IMR-90 (cell line): ENCODE data around the gene MDM2. TPM values are rescaled to one million over a fixed set of nuclear protein-coding genes. Genes with fewer than 3 reads are reported as not detected.

ENCODE experiments used
- ATAC-seq: fragments of 200-7000 bp; cut with Tn5 transposase; 2 replicates; pipeline ENCODE4 v1.9.1; 2020; ENCODE audit warnings: low read depth, mild to moderate bottlenecking, moderate library complexity
- BruUV-seq: library from RNA; stranded (reverse); fragments of 400-500 nt; replicated peaks from 2 replicates; lab custom pipeline; 2021; lab: Mats Ljungman, UMichigan
- CTCF ChIA-PET: fragments of 300-600 bp; formaldehyde crosslinking; extraction: SDS; loops from one replicate; lab custom pipeline; 2021; ENCODE audit warnings: antibody characterized with exemption; lab: Yijun Ruan, JAX
- POLR2A ChIA-PET: fragments of 300-600 bp; sonication (Branson Sonifier 250); formaldehyde crosslinking; loops from one replicate; lab custom pipeline; 2022; ENCODE audit warnings: antibody characterized with exemption; ENCODE audit not compliant: unreplicated experiment; lab: Charles Lee
- DNase-seq: peaks from one replicate; pipeline ENCODE4 v3.0.0; 2013
- H2AFZ ChIP-seq: replicated peaks from 2 replicates; pipeline ENCODE3; 2013; ENCODE audit warnings: low read length, mild to moderate bottlenecking; ENCODE audit not compliant: poor library complexity
- H2AK5ac ChIP-seq: 2 replicates; pipeline ENCODE4 v1.6.1; 2013; ENCODE audit warnings: low read depth, low read length, inconsistent platforms
- H2AK9ac ChIP-seq: replicated peaks from 2 replicates; pipeline ENCODE3; 2013; ENCODE audit warnings: mild to moderate bottlenecking, low read depth, low read length, moderate library complexity; ENCODE audit not compliant: poor library complexity
- H2BK120ac ChIP-seq: 2 replicates; pipeline ENCODE4 v1.6.1; 2013; ENCODE audit warnings: low read depth, low read length, inconsistent platforms
- H2BK15ac ChIP-seq: 3 replicates; pipeline ENCODE4 v1.6.1; 2013; ENCODE audit warnings: low read depth, low read length, inconsistent platforms
- H2BK20ac ChIP-seq: 2 replicates; pipeline ENCODE4 v1.6.1; 2013; ENCODE audit warnings: low read depth, mild to moderate bottlenecking, inconsistent platforms, low read length, moderate library complexity
- H2BK5ac ChIP-seq: 2 replicates; pipeline ENCODE4 v1.6.1; 2013; ENCODE audit warnings: mild to moderate bottlenecking, low read depth, low read length, inconsistent platforms; ENCODE audit not compliant: poor library complexity, severe bottlenecking
- H3K14ac ChIP-seq: replicated peaks from 2 replicates; pipeline ENCODE4 v1.6.1; 2013; ENCODE audit warnings: low read depth, low read length, inconsistent platforms
- H3K18ac ChIP-seq: 2 replicates; pipeline ENCODE4 v1.6.1; 2013; ENCODE audit warnings: low read depth, low read length, control low read depth
- H3K23ac ChIP-seq: 2 replicates; pipeline ENCODE4 v1.6.1; 2013; ENCODE audit warnings: low read depth, low read length, inconsistent platforms
- H3K27ac ChIP-seq: 2 replicates; pipeline ENCODE4 v1.5.1; 2013; ENCODE audit warnings: mild to moderate bottlenecking, control low read depth, low read length; ENCODE audit not compliant: insufficient read depth
- H3K27me3 ChIP-seq: 2 replicates; pipeline ENCODE4 v1.6.1; 2013; ENCODE audit warnings: low read length; ENCODE audit not compliant: control insufficient read depth, insufficient read depth
- H3K36me3 ChIP-seq: 2 replicates; pipeline ENCODE4 v1.6.1; 2013; ENCODE audit warnings: low read length, mixed read lengths; ENCODE audit not compliant: control insufficient read depth, insufficient read depth
- H3K4ac ChIP-seq: 2 replicates; pipeline ENCODE4 v1.6.1; 2013; ENCODE audit warnings: low read depth, low read length, inconsistent platforms
- H3K4me1 ChIP-seq: 2 replicates; pipeline ENCODE4 v1.6.1; 2013; ENCODE audit warnings: low read length, mixed read lengths; ENCODE audit not compliant: control insufficient read depth, insufficient read depth
- H3K4me2 ChIP-seq: 2 replicates; pipeline ENCODE4 v1.6.1; 2013; ENCODE audit warnings: low read depth, mild to moderate bottlenecking, control low read depth, low read length, moderate library complexity
- H3K4me3 ChIP-seq: 2 replicates; pipeline ENCODE4 v1.5.1; 2013; ENCODE audit warnings: low read depth, mild to moderate bottlenecking, control low read depth, low read length, moderate library complexity; ENCODE audit not compliant: insufficient read depth
- H3K56ac ChIP-seq: 2 replicates; pipeline ENCODE4 v1.6.1; 2013; ENCODE audit warnings: low read length, inconsistent platforms; ENCODE audit not compliant: insufficient read depth; ENCODE audit errors: extremely low read depth
- H3K79me1 ChIP-seq, 2 experiments: 2 replicates each; pipeline ENCODE4 v1.6.1; 2013; ENCODE audit warnings: low read length in 2 of 2, inconsistent platforms in 1 of 2, low read depth in 1 of 2
- H3K9ac ChIP-seq: 2 replicates; pipeline ENCODE4 v1.6.1; 2013; ENCODE audit warnings: low read depth, low read length, control low read depth
- H3K9me1 ChIP-seq: 2 replicates; pipeline ENCODE4 v1.6.1; 2013; ENCODE audit warnings: low read length, inconsistent platforms; ENCODE audit not compliant: insufficient read depth
- H3K9me3 ChIP-seq: 2 replicates; pipeline ENCODE4 v1.6.1; 2013; ENCODE audit warnings: low read length; ENCODE audit not compliant: control insufficient read depth, insufficient read depth
- H4K20me1 ChIP-seq: 2 replicates; pipeline ENCODE4 v1.6.1; 2013; ENCODE audit warnings: low read length, inconsistent platforms; ENCODE audit not compliant: insufficient read depth
- H4K5ac ChIP-seq: 2 replicates; pipeline ENCODE4 v1.6.1; 2013; ENCODE audit warnings: mild to moderate bottlenecking, low read depth, low read length, control low read depth
- H4K8ac ChIP-seq, 2 experiments: 2 replicates each; pipeline ENCODE4 v1.6.1; 2013; ENCODE audit warnings: low read depth in 2 of 2, low read length in 2 of 2, control low read depth in 1 of 2, inconsistent platforms in 1 of 2
- H4K91ac ChIP-seq: 2 replicates; pipeline ENCODE4 v1.6.1; 2013; ENCODE audit warnings: low read depth, low read length, inconsistent platforms; ENCODE audit not compliant: insufficient read depth
- BHLHE40 ChIP-seq: fragments of 150-350 bp; IDR thresholded peaks from 2 replicates; pipeline ENCODE4 v1.6.1; 2016; ENCODE audit warnings: mild to moderate bottlenecking, low read depth, low read length
- CHD1 ChIP-seq: IDR thresholded peaks from 2 replicates; pipeline ENCODE4 v1.6.1; 2012; ENCODE audit warnings: low read depth, low read length, improper control_type of control experiment
- MAZ ChIP-seq: IDR thresholded peaks from 2 replicates; pipeline ENCODE4 v1.6.1; 2012; ENCODE audit warnings: low read depth, mild to moderate bottlenecking, low read length, improper control_type of control experiment, moderate library complexity, borderline replicate concordance
- RCOR1 ChIP-seq: IDR thresholded peaks from 2 replicates; pipeline ENCODE4 v1.6.1; 2012; ENCODE audit warnings: mild to moderate bottlenecking, low read length, improper control_type of control experiment; ENCODE audit not compliant: insufficient replicate concordance
- WGBS, 2 experiments: methylation state at CpG; one replicate each; pipeline versions ENCODE4 v1.1.5 to v1.1.7; 2013; ENCODE audit warnings: missing lambda C conversion rate in 2 of 2; ENCODE audit not compliant: insufficient read length in 1 of 2; ENCODE audit errors: extremely low coverage in 2 of 2; 5-methylcytosine and 5-hydroxymethylcytosine counted together
- dilution Hi-C: fragments of 300-500 bp; cut with HindIII; formaldehyde crosslinking; loops from one replicate; pipeline ENCODE4 v1.14.3; 2018; ENCODE audit warnings: low sequenced_read_pairs; ENCODE audit not compliant: unreplicated experiment
- in situ Hi-C: fragments of 300-500 bp; cut with MboI; formaldehyde crosslinking; loops from 3 replicates; pipeline ENCODE4 v1.14.3; 2019; ENCODE audit warnings: low sequenced_read_pairs, inconsistent platforms, mixed read lengths
- intact Hi-C: fragments of 100-400 bp; cut with micrococcal nuclease; formaldehyde crosslinking; loops from 2 replicates; pipeline ENCODE4 v1.10.0; 2022
- polyA plus RNA-seq, 3 experiments: library from polyadenylated mRNA; depleted of rRNA; stranded (reverse); fragments of >200 nt; gene quantifications; 2 replicates each; pipeline ENCODE4 v1.2.3, GENCODE V29; 2012; ENCODE audit warnings: low replicate concordance in 1 of 3
- total RNA-seq: library from RNA; depleted of rRNA; stranded (reverse); fragments of >200 nt; gene quantifications from 2 replicates; pipeline ENCODE4 v1.2.3, GENCODE V29; 2012
- TF ChIP-seq, protein P1 (sequence below): fragments of 150-350 bp; IDR thresholded peaks from 2 replicates; pipeline ENCODE4 v1.6.1; 2017; ENCODE audit warnings: mild to moderate bottlenecking, antibody characterized with exemption, low read length, low read depth
- TF ChIP-seq, protein P2 (sequence below): conservative IDR thresholded peaks from 2 replicates; pipeline ENCODE4 v1.5.1; 2012; ENCODE audit warnings: mild to moderate bottlenecking, low read depth, low read length, improper control_type of control experiment

The MDM2 gene
- total and polyA plus RNA-seq, 2 of the 4 experiments (the other 2 are of a cell fraction): 21.9 to 196 TPM

GRCh38 chr12:68786929-68787328, 21.0 kb upstream of the MDM2 start:
- Histone ChIP-seq H2BK15ac (no peak overlapping the region), H3K4me3 (no peak overlapping the region), H3K23ac (no peak overlapping the region), H3K18ac (peak overlapping the region; percentile 70; the same call in 1 of the 2 replicates), H4K91ac (no peak overlapping the region), H3K14ac (no peak overlapping the region), H2BK120ac (no peak overlapping the region), H3K9me3 (no peaks in the 10 kb centered on the region), H2BK5ac (peak overlapping the region; percentile 90), H2AFZ (no peak overlapping the region), H3K4me1 (peaks cover 4% of the 10 kb centered on the region), H4K5ac (no peak overlapping the region; the same call in 1 of the 2 replicates), H3K27ac (no peak overlapping the region), H2AK9ac (no peak overlapping the region), H2AK5ac (no peak overlapping the region), H3K36me3 (no peaks in the 10 kb centered on the region), H3K27me3 (no peaks in the 10 kb centered on the region), H3K79me1 (no peaks in the 10 kb centered on the region), H4K20me1 (no peaks in the 10 kb centered on the region), H2BK20ac (no peak overlapping the region), H3K56ac (no peak overlapping the region), H3K9ac (no peak overlapping the region), H3K4ac (no peak overlapping the region), H3K4me2 (no peak overlapping the region), H4K8ac (no peak overlapping the region), H3K9me1 (no peaks in the 10 kb centered on the region)
- dilution Hi-C loops: no loop called here
- intact Hi-C loops: loop anchor here (5.0 kb wide), 1 partner anchor 40 kb away; the partner anchor contains the start of gene SLC35E3
- no TSS peak for BruUV-seq
- no peak for TF ChIP-seq BHLHE40
- no peak for TF ChIP-seq CHD1
- no peak for TF ChIP-seq RCOR1
- TF ChIP-seq, protein P1, sequence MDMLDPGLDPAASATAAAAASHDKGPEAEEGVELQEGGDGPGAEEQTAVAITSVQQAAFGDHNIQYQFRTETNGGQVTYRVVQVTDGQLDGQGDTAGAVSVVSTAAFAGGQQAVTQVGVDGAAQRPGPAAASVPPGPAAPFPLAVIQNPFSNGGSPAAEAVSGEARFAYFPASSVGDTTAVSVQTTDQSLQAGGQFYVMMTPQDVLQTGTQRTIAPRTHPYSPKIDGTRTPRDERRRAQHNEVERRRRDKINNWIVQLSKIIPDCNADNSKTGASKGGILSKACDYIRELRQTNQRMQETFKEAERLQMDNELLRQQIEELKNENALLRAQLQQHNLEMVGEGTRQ: no peak
- TF ChIP-seq, protein P2, sequence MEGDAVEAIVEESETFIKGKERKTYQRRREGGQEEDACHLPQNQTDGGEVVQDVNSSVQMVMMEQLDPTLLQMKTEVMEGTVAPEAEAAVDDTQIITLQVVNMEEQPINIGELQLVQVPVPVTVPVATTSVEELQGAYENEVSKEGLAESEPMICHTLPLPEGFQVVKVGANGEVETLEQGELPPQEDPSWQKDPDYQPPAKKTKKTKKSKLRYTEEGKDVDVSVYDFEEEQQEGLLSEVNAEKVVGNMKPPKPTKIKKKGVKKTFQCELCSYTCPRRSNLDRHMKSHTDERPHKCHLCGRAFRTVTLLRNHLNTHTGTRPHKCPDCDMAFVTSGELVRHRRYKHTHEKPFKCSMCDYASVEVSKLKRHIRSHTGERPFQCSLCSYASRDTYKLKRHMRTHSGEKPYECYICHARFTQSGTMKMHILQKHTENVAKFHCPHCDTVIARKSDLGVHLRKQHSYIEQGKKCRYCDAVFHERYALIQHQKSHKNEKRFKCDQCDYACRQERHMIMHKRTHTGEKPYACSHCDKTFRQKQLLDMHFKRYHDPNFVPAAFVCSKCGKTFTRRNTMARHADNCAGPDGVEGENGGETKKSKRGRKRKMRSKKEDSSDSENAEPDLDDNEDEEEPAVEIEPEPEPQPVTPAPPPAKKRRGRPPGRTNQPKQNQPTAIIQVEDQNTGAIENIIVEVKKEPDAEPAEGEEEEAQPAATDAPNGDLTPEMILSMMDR: peak; percentile 12; the same call in 1 of the 2 replicates
- TF ChIP-seq MAZ: no peak
- DNase-seq (no peak), ATAC-seq (peak; percentile 28)
- POLR2A ChIA-PET: interaction anchor here (0.6 kb wide), 1 partner anchor 220 kb away, joined by 6 read pairs; no protein-coding TSS in a partner anchor
- no CpG with 5 or more reads among the region's 2 CpGs for WGBS, 2 experiments
- CTCF ChIA-PET: interaction anchor here (0.6 to 1.1 kb wide), 2 partner anchors 9 to 70 kb away, joined by 3 to 5 read pairs; no protein-coding TSS in a partner anchor
- in situ Hi-C loops: no loop called here
